CD1c-positive myeloid dendritic cell (primary cell): ENCODE results near the gene KIF3C.
"Not testable (repeated sequence)": the region's sequence is repeated elsewhere in the genome, so short reads cannot be mapped to it uniquely, and the experiment has no call there.

Experiments
- DNase-seq: peaks from one replicate; pipeline ENCODE4 v3.0.0-alpha.2; 2016; ENCODE audit errors: extremely low spot score

Gene KIF3C

GRCh38 chr2:25982273-25982967, at the start of gene KIF3C:
Gene KIF3C (minus strand): TSS chr2:25982497. CDS start chr2:25981917, 580 bp downstream.
- peak; percentile 64 for DNase-seq

DNA sequence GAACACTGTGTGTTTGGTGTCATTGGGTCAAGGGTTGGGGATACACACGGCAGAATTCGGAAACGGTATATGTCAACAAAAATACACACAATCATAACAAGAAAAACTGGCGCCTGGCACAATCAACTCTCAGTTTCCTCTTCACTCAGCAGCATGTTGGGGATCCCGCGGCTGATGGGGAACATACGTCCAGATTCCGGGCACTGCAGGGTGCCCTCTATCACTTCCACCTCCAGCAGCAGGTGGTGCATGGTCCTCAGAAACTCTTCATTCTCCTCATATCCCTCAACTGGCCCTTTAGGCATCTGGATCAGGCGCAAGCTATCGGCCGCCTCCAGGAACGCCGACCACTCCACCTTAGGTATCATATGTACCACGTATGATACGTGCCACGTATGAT, 45.8 kb upstream of the KIF3C start:
- DNase-seq: not testable (repeated sequence)

GRCh38 chr2:26025509-26025908, 43.2 kb upstream of the KIF3C start:
- no peak for DNase-seq

DNA sequence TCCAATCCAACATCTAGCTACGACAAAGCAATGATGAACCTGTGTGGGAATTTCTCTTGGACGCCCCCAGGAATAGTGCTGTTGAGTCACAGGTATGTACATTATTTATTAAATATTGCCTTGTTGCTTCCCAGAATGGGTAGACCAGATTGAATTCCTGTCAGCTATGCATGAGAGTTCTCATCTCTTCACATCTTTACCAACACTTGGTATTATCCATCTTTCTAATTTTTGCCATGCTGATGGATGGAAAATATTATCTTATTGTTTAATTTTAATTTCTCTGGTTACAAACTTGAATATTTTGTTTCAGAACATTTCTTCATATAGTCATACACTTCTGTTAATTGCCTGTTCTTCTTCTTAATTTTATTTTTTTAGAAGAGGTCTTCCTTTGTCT, 42.0 kb upstream of the KIF3C start:
- DNase-seq: no peak

GRCh38 chr2:26020231-26020640, 37.9 kb upstream of the KIF3C start:
- DNase-seq: peak; percentile 32

GRCh38 chr2:26018184-26019055, 36.1 kb upstream of the KIF3C start:
- peak; percentile 58 for DNase-seq

DNA sequence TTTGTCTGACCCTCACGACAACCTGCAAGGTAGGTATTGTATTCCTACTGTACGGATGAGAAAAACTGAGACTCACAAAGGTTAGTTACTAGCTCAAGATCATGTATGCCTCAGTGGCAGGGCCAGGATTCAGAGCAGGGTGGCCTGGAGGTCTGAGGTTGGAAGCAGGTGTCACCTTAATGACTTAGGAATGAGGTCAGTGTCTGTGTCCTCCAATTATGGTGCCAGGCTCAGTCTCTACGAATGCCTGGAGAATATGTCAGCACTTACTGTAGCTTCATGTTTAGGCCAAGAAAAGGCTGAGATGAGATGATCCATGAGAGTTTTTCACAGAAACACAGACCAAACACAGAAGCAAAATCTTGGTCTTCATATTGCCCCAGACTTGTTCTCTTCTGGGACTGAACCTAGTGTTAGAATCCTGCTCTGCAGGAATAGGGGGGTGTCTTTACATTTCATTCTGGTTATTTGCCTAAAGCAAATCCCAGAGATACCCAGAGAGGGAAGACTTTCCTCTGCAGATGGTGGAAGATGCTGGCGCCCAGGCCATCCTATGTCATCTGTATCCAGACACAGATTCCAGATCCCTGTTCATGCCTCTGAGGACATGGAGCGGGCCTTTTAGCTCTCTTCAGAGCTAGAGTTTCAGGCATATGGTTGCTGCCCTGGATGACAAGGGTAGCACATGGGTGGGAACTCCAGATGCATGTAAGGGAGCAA, 35.3 kb upstream of the KIF3C start:
- no peak for DNase-seq

DNA sequence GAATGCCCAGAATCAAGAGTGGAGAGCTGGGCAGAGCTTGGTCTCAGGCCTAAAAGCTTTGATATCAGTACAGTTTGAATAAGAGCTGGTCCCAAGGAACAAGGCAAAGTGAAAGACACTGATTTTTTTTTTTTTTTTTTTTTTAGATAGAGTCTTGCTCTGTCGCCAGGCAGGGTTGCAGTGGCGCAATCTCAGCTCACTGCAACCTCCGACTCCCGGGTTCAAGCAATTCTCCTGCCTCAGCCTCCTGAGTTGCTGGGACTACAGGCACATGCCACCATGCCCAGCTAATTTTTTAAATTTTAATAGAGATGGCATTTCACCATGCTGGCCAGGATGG, 34.4 kb upstream of the KIF3C start:
- DNase-seq: not testable (repeated sequence)

GRCh38 chr2:26016012-26016705, 33.9 kb upstream of the KIF3C start:
- peak; percentile 40 for DNase-seq

GRCh38 chr2:26013668-26014067, 31.4 kb upstream of the KIF3C start:
- no peak for DNase-seq

DNA sequence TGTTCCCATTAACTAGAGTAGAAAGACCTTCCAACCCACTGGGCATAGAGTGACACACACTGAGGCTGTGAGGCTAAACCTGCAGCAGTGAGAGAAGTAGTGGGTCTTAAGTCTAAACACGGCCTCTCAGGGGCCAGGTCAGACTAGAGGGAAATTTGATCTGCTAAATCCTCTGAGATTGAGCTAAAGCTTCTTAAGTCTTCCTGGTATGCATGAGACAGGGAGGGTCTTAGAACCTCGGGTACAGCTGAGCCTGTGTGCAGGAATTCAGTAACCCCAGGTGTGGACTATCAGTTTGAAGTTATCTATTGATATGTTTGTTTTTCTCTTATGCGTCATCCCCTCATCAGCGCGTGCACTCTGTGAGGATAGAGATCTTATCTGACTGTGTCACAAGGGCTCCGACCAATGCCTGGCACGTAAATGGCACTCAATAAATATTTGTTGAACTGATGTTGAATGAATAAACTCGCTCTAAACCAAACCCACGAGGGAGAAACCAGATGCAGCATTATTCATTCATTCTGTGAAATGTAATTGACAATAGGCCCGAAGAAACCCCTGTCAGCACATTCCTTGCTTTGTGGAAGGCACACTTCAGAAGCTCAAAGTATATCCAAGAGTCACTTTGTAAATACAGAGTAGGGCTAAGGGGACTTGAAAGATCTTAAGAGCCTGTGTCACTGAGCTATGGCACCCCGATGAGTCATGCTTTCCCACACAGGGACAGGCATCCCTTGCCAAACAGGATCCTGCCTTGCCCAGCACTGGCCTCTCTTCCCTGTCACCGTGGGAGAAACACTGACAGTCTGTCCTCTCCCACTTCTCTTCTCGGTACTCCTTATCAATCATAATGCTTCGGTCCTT, 29.9 kb upstream of the KIF3C start:
- DNase-seq: peak; percentile 84

DNA sequence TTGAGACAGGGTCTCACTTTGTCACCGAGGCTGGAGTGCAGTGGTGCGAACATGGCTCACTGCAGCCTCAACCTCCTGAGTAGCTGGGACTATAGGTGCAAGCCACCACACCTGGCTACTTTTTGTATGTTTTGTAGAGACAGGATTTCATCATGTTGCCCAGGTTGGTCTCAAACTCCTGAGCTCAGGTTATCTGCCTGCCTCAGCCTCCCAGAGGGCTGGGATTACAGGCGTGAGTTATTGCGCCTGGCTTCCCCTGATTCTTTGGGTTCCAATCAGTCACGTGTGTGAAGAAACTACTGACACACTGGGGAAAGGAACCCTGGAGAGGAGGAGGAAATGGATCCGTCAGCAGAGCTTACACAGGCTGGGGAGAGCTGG, 29.3 kb upstream of the KIF3C start:
- peak; percentile 59 for DNase-seq

DNA sequence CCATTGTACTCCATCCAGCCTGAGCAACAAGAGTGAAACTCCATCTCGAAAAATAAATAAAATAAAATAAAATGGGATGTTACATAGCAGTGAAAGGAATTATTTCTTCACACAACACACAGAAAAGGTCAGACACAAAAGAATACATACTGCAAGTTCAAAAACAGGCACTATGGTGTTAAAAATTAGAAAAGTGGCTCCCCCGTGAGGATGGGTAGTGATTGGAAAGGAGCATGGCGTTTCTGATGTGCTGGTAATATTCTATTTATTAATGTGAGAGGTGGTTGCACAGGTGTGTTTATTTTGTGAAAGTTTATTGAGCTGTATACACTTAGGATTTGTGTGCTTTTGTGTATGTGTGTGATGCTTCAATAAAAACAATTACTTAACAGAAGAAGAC, 28.6 kb upstream of the KIF3C start:
- DNase-seq: no peak

DNA sequence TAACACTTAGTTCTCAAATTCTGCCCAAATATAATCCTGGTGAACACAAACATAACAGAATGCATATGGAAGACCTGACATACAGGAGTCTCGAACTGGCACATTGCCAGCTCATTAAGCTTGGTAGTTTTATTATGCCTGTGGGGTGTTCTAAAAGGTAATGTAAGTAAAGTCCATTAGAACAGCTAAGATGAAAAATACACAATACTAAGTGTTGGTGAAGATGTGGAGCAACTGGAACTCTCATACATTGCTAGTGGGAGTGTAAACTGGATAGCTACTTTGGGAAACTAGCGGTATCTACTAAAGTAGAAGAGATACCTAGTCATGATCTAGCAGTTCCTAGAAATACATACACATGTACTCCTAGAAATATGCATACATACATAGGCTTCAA, 27.3 kb upstream of the KIF3C start:
- DNase-seq: no peak

DNA sequence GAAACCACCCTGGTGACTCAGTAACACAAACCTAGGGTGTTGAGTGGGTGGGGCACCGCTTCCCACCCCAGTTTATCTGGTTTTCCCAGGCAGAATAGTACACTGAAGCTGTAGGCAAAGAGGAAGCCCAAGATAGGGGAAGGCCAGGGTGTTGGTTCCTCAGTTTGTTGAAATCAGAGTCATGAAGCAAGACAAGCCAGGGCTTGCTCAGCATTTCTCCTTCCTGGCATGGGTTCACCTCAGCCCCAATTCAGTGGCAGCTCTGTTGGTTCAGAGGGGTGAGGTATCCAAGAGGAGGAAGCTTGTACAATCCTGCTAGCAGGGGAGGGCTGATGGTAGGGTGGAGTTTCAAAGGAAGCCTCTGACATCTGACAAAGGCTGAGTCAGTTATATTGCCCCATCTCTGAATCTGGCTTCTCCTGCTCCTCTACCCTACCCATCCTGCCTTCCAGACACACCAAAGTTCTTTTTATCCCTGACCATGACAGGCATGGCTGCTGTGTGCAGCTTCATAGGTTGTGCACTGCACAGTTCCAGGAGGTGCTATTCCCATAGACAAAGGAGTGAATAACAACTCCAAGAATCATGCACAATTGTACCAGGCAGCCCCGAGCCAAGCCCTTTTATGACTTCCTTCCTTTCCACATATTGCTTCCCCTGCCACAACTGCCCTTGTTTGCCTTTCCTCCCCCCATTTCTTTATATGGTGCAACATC, 26.7 kb upstream of the KIF3C start:
- peak; percentile 96 for DNase-seq

DNA sequence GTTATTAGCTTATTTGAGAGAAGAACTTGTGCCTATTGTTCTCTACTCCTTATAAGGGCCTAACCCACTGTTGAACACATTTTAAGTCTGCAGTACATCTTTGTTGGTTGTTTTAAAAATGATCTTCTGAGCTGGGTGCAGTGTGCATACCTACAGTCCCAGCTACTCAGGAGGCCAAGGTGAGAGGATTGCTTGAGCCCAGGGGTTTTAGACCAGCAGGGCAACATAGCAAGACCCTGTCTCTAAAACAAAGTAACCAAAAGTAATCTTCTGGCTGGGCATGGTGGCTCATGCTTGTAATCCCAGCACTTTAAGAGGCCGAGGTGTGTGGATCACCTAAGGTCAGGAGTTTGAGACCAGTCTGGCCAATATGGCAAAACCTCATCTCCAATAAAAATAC, 25.8 kb upstream of the KIF3C start:
- DNase-seq: no peak

DNA sequence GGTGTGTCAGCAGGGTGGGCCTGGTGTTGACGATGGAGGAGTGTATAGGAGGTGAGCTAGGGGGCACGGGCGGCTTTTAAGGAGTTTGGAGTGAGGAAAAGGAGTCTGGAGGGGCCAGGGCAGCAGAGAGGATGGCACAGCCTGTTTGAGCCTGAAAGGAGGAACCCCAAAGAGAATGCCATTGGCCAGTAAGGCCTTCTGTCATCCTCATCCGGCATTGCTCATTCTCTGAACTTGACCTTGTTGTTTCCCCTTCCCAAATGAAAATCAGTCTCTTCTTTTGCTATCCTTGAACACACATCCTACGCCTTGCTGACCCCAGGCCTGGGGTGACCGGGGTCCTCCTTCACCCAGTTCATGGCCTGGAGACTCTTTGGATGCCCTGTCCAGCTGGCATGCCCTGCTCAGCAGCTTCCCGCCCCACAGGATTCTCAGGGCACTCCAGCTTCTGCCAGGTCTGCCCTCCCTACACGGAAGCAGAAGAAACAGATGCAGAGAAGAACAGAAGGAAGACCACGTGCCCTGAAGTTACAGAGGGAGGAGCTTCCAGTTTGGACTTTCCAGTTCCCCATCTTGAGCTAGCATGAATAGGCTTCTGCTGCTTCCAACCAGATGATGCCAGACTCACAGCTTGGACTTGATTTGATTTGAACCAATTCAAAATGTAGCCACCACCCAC, 20.5 kb upstream of the KIF3C start:
- peak; percentile 82 for DNase-seq

DNA sequence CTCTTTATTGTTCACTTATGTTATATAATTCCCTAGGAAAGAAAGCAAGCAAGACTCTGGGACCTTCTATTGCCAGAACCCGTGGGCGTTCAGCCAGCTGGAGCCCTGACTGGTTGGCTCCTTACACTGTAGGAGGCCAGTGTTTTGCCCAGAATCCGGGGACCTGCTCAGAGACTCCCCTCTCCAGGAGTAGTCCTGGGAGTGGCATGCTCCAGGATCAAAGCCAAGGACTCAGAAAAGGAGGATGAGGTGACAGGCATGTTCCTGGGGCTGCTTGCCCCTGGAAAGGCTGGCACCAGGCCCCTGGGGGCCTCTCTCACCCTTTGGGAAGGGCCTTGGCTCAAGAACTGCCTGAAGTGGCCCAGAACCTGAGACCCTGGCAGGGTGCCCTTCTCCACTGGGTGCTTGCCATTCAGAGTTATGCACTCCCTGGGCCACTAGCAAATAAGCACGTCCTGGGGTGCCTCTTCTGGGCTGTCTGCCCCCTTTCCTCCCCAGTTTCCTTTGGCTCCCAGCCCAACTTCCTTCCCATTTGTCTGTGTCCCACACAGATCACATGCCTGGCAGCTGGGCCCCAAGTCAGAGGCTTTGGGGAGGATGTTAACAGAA, 19.6 kb upstream of the KIF3C start:
- peak; percentile 68 for DNase-seq

DNA sequence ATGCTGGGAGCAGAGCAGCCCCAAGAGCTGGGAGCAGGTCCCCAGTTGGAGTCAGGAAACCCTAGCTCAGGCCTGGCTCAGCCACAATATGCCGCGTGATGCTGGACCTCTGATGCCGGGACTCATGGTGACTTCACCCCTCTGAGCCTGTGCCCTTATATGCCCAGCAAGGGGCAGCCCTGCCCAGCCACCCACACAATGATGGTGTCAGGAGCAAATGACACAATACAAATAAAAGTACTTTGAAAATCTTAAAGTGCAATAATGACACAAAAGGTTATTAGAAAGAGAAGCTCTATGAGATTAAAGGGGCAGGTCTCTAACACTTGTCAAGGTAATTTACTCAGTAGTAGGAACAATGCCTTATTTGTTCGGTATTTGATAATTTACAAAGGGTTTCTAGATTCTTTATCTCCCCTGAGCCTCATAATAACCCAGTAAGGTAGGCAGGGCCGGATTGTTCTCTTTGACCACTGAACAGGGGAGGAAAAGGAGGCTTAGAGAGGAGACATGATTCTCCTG, 18.3 kb upstream of the KIF3C start:
- DNase-seq: peak; percentile 87
